ENCODE data around the gene SEMA4G.

DNA sequence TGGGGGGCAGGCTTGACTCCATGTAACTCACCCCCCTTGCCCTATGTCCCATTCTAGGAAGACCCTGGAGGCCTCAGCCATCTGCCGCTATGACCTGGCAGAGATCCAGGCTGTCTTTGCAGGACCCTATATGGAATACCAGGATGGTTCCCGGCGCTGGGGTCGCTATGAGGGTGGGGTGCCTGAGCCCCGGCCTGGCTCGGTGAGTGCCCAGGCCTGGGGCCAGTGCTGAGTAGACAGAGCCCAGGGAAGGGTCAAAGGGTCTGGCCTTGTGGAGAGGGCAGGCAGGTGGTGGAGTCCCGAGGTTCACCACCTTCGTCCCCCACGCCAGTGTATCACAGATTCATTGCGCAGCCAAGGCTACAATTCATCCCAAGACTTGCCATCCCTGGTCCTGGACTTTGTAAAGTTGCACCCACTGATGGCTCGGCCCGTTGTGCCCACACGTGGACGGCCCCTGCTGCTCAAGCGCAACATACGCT, 10.5 kb downstream of the SEMA4G start:
- TF ChIP-seq, protein P1, sequence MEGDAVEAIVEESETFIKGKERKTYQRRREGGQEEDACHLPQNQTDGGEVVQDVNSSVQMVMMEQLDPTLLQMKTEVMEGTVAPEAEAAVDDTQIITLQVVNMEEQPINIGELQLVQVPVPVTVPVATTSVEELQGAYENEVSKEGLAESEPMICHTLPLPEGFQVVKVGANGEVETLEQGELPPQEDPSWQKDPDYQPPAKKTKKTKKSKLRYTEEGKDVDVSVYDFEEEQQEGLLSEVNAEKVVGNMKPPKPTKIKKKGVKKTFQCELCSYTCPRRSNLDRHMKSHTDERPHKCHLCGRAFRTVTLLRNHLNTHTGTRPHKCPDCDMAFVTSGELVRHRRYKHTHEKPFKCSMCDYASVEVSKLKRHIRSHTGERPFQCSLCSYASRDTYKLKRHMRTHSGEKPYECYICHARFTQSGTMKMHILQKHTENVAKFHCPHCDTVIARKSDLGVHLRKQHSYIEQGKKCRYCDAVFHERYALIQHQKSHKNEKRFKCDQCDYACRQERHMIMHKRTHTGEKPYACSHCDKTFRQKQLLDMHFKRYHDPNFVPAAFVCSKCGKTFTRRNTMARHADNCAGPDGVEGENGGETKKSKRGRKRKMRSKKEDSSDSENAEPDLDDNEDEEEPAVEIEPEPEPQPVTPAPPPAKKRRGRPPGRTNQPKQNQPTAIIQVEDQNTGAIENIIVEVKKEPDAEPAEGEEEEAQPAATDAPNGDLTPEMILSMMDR (IDR thresholded peaks at IDR 0.05): no peak
- TF ChIP-seq POLR2A (IDR thresholded peaks at IDR 0.05): no peak

Data from lower leg skin (tissue), 3 donors.